Heart left ventricle (tissue), 13 donors: ENCODE measurements around the gene TMEM273.

Experiments
- CTCF ChIP-seq, 12 donors: fragments of 200-600 bp; sonication (generic) in 4 of 12; IDR thresholded peaks; one replicate each; pipeline versions ENCODE4 v1.5.0 to v1.8.0; 2018 to 2022; ENCODE audit warnings: antibody characterized with exemption in 12 of 12, mild to moderate bottlenecking in 5 of 12
- POLR2A ChIP-seq, 2 donors: fragments of 450-650 bp; IDR thresholded peaks; one replicate each; pipeline ENCODE4 v1.6.1; 2017; ENCODE audit warnings: antibody characterized with exemption in 2 of 2, mild to moderate bottlenecking in 2 of 2, moderate library complexity in 2 of 2
- donor health status: ischemic (EF 13 %, LVEDD 7.1; RV severe dilation, severe dysfunction).
- donor health status: DM: no; HTN: yes; CAD: no.
- donor health status: DM: no; HTN: no; CAD: no.
- donor health status: ischemic (EF 25% LVEDD 6.9; RV normal size, moderate dysfunction).
- donor health status: ischemic (EF 25% LVEDD 5.7; RV mildly dilated, moderate dysfunction).
- donor health status: ischemic (EF 35%, LVEDD 5.7; RV mildly dilated, moderate dysfunction).
- donor health status: nonischemic (EF 11% LVEDD 7.7; RV severe dilation, severe dysfunction).
- donor health status: DM: yes; HTN: yes; CAD: no.
- donor health status: PGD.
- donor health status: ischemic (EF 29% LVEDD 5.4; RV normal size, mild dysfunction).
- donor health status: nonischemic (EF 23%, LVEDD 6.1; RV moderate dilation, normal function).

GRCh38 chr10:49230004-49230403 lies 41.8 kb upstream of the TMEM273 start:
- TF ChIP-seq CTCF (IDR thresholded peaks at IDR 0.05) (no peak), POLR2A (IDR thresholded peaks at IDR 0.05) (no peak)
